Hepatocyte (in vitro differentiated cells): ENCODE data around the gene FIBCD1. TPM values are rescaled to one million over a fixed set of nuclear protein-coding genes. Genes with fewer than 3 reads are reported as not detected.

Experiments
- DNase-seq: peaks from one replicate; pipeline ENCODE4 v3.0.0-alpha.2; 2016; ENCODE audit warnings: low spot score
- H2AFZ ChIP-seq: fragments of 200-600 bp; sonication (generic); 2 replicates; pipeline ENCODE4 v1.6.0; 2016; ENCODE audit warnings: antibody characterized with exemption, mild to moderate bottlenecking
- H3K27ac ChIP-seq: fragments of 200-600 bp; sonication (generic); 2 replicates; pipeline ENCODE4 v1.5.1; 2016; ENCODE audit warnings: mild to moderate bottlenecking
- H3K27me3 ChIP-seq: fragments of 200-600 bp; sonication (generic); 2 replicates; pipeline ENCODE4 v1.6.1; 2016
- H3K36me3 ChIP-seq: fragments of 200-600 bp; sonication (generic); replicated peaks from 2 replicates; pipeline ENCODE4 v1.5.1; 2016; ENCODE audit warnings: low read depth; ENCODE audit not compliant: insufficient read depth
- H3K4me1 ChIP-seq: fragments of 200-600 bp; sonication (generic); 2 replicates; pipeline ENCODE4 v1.5.1; 2016; ENCODE audit warnings: mild to moderate bottlenecking, moderate library complexity; ENCODE audit not compliant: insufficient read depth
- H3K4me2 ChIP-seq: fragments of 200-600 bp; sonication (generic); 2 replicates; pipeline ENCODE4 v1.6.0; 2016
- H3K4me3 ChIP-seq: fragments of 200-600 bp; sonication (generic); 2 replicates; pipeline ENCODE4 v1.5.1; 2016; ENCODE audit warnings: mild to moderate bottlenecking
- H3K79me2 ChIP-seq: fragments of 200-600 bp; sonication (generic); 2 replicates; pipeline ENCODE4 v1.6.0; 2017; ENCODE audit warnings: mild to moderate bottlenecking
- H3K9me2 ChIP-seq: fragments of 200-600 bp; sonication (generic); replicated peaks from 2 replicates; pipeline ENCODE4 v1.6.0; 2017; ENCODE audit warnings: mild to moderate bottlenecking; ENCODE audit not compliant: insufficient read depth
- H3K9me3 ChIP-seq: fragments of 200-600 bp; sonication (generic); 2 replicates; pipeline ENCODE4 v1.5.1; 2016; ENCODE audit warnings: low read depth, mild to moderate bottlenecking
- H4K20me1 ChIP-seq: fragments of 200-600 bp; sonication (generic); 2 replicates; pipeline ENCODE4 v1.6.0; 2016; ENCODE audit warnings: mild to moderate bottlenecking; ENCODE audit not compliant: insufficient read depth, poor library complexity, severe bottlenecking
- CTCF ChIP-seq: fragments of 200-600 bp; sonication (generic); IDR thresholded peaks from 2 replicates; pipeline ENCODE4 v1.5.1; 2016; ENCODE audit warnings: antibody characterized with exemption, mild to moderate bottlenecking; ENCODE audit not compliant: poor library complexity
- EZH2 ChIP-seq: fragments of 200-600 bp; sonication (generic); IDR thresholded peaks from 2 replicates; pipeline ENCODE4 v1.6.1; 2016; ENCODE audit warnings: antibody characterized with exemption, mild to moderate bottlenecking, borderline replicate concordance
- EZH2phosphoT487 ChIP-seq: fragments of 200-600 bp; sonication (generic); IDR thresholded peaks from one replicate; pipeline ENCODE4 v1.6.1; 2018; ENCODE audit warnings: antibody characterized with exemption, mild to moderate bottlenecking, low read depth, moderate library complexity; ENCODE audit not compliant: unreplicated experiment, severe bottlenecking
- WGBS: methylation state at CpG from one replicate; pipeline ENCODE4 v1.1.6; 2016; ENCODE audit warnings: low lambda C conversion rate; ENCODE audit errors: missing lambda C conversion rate; 5-methylcytosine and 5-hydroxymethylcytosine counted together
- polyA plus RNA-seq: library from polyadenylated mRNA; unstranded; fragments of >200 nt; fragmentation: Nextera tagmentation; extraction: Ambion mirVana; gene quantifications from 2 replicates; pipeline ENCODE4 v1.2.1, GENCODE V29; 2016
- total RNA-seq: library from RNA; depleted of rRNA; stranded (reverse); fragments of >200 nt; gene quantifications from 2 replicates; pipeline ENCODE4 v1.2.3, GENCODE V29; 2014

Gene FIBCD1
- total and polyA plus RNA-seq, 2 experiments from 2014 or later: 0.33 TPM; not detected in 1

- Histone ChIP-seq H3K27me3 (no peaks in the 10 kb centered on the region), H3K36me3 (peaks cover 2% of the 10 kb centered on the region), H2AFZ (no peak overlapping the region), H3K9me3 (no peaks in the 10 kb centered on the region), H3K9me2 (no peaks in the 10 kb centered on the region), H3K27ac (no peak overlapping the region), H3K4me2 (no peak overlapping the region), H3K4me3 (no peak overlapping the region), H4K20me1 (no peaks in the 10 kb centered on the region), H3K79me2 (no peaks in the 10 kb centered on the region), H3K4me1 (no peaks in the 10 kb centered on the region)
- WGBS: 86% methylated on average over 16 of the region's 16 CpGs
- TF ChIP-seq EZH2phosphoT487 (no peak), CTCF (no peak), EZH2 (no peak)
- no peak for DNase-seq
Measured at GRCh38 chr9:130980526-130980925, 41.5 kb upstream of the FIBCD1 start.

GRCh38 chr9:130979591-130980385 is 40.7 kb upstream of the FIBCD1 start:
- no peak for TF ChIP-seq EZH2
- TF ChIP-seq CTCF: no peak
- TF ChIP-seq EZH2phosphoT487: no peak
- Histone ChIP-seq H4K20me1 (no peaks in the 10 kb centered on the region), H3K36me3 (peaks cover 2% of the 10 kb centered on the region), H3K4me2 (no peak overlapping the region), H3K79me2 (no peaks in the 10 kb centered on the region), H3K27ac (no peak overlapping the region), H3K27me3 (no peaks in the 10 kb centered on the region), H3K9me2 (no peaks in the 10 kb centered on the region), H3K9me3 (no peaks in the 10 kb centered on the region), H3K4me1 (no peaks in the 10 kb centered on the region), H3K4me3 (no peak overlapping the region), H2AFZ (no peak overlapping the region)
- 87% methylated on average over 20 of the region's 20 CpGs for WGBS
- no peak for DNase-seq

GRCh38 chr9:130977811-130978221 is 38.8 kb upstream of the FIBCD1 start:
- Histone ChIP-seq H4K20me1 (no peaks in the 10 kb centered on the region), H3K4me3 (no peak overlapping the region), H3K9me2 (no peaks in the 10 kb centered on the region), H3K27ac (no peak overlapping the region), H3K27me3 (no peaks in the 10 kb centered on the region), H2AFZ (no peak overlapping the region), H3K79me2 (no peaks in the 10 kb centered on the region), H3K36me3 (no peaks in the 10 kb centered on the region), H3K4me1 (no peaks in the 10 kb centered on the region), H3K9me3 (no peaks in the 10 kb centered on the region), H3K4me2 (no peak overlapping the region)
- no peak for DNase-seq
- 47% methylated on average over 16 of the region's 16 CpGs for WGBS
- TF ChIP-seq EZH2 (no peak), CTCF (no peak), EZH2phosphoT487 (no peak)
